Keratinocyte (primary cell): ENCODE data around the gene ADAMTSL3. TPM values are rescaled to one million over a fixed set of nuclear protein-coding genes. Genes with fewer than 3 reads are reported as not detected.

Source experiments
- DNase-seq: peaks from one replicate; pipeline ENCODE4 v3.0.0-alpha.2; 2011; ENCODE audit warnings: low read depth, missing footprints, low spot score
- FAIRE-seq: peaks from 2 replicates; lab custom pipeline; 2011; peaks lifted over from hg19 to GRCh38; lab: Jason Lieb, UNC
- H2AFZ ChIP-seq: 2 replicates; pipeline ENCODE4 v1.6.0; 2012; ENCODE audit warnings: low read length, control low read depth, inconsistent platforms; ENCODE audit not compliant: control insufficient read depth
- H3K27ac ChIP-seq: 2 replicates; pipeline ENCODE4 v1.5.1; 2011; ENCODE audit warnings: low read length; ENCODE audit not compliant: control insufficient read depth, insufficient read depth
- H3K27me3 ChIP-seq: 3 replicates; pipeline ENCODE4 v1.6.0; 2011; ENCODE audit warnings: low read length; ENCODE audit not compliant: control insufficient read depth, insufficient read depth; ENCODE audit errors: extremely low read depth
- H3K36me3 ChIP-seq, 2 experiments: 2 replicates in 1 of 2; 3 replicates in 1 of 2; pipeline ENCODE4 v1.5.1; 2011; ENCODE audit warnings: low read length in 2 of 2, mild to moderate bottlenecking in 1 of 2; ENCODE audit not compliant: control insufficient read depth in 2 of 2, insufficient read depth in 2 of 2; ENCODE audit errors: extremely low read depth in 1 of 2
- H3K4me1 ChIP-seq: 3 replicates; pipeline ENCODE4 v1.5.1; 2011; ENCODE audit warnings: low read length; ENCODE audit not compliant: control insufficient read depth, insufficient read depth; ENCODE audit errors: extremely low read depth
- H3K4me2 ChIP-seq: 3 replicates; pipeline ENCODE4 v1.6.0; 2011; ENCODE audit warnings: low read depth, low read length; ENCODE audit not compliant: control insufficient read depth, insufficient read depth; ENCODE audit errors: extremely low read depth
- H3K4me3 ChIP-seq, 3 experiments: fragments of 200-600 bp in 1 of 3; sonication (generic) in 1 of 3; 2 replicates in 2 of 3; 3 replicates in 1 of 3; pipeline ENCODE4 v1.5.1; 2011 to 2016; ENCODE audit warnings: low read length in 3 of 3, mild to moderate bottlenecking in 3 of 3, control low read depth in 2 of 3, inconsistent platforms in 1 of 3, low read depth in 1 of 3, mixed read lengths in 1 of 3, mixed run types in 1 of 3, moderate library complexity in 1 of 3; ENCODE audit not compliant: control insufficient read depth in 2 of 3, insufficient read depth in 2 of 3; ENCODE audit errors: extremely low read depth in 1 of 3
- H3K79me2 ChIP-seq: 2 replicates; pipeline ENCODE4 v1.6.0; 2012; ENCODE audit warnings: low read length; ENCODE audit not compliant: control insufficient read depth, insufficient read depth
- H3K9ac ChIP-seq: 3 replicates; pipeline ENCODE4 v1.6.0; 2011; ENCODE audit warnings: low read length; ENCODE audit not compliant: control insufficient read depth, insufficient read depth; ENCODE audit errors: extremely low read depth
- H3K9me1 ChIP-seq: 3 replicates; pipeline ENCODE4 v1.6.0; 2011; ENCODE audit warnings: low read length; ENCODE audit not compliant: control insufficient read depth, insufficient read depth; ENCODE audit errors: extremely low read depth
- H3K9me3 ChIP-seq: 2 replicates; pipeline ENCODE4 v1.5.1; 2012; ENCODE audit warnings: low read depth, low read length; ENCODE audit not compliant: control insufficient read depth
- H4K20me1 ChIP-seq: 3 replicates; pipeline ENCODE4 v1.6.0; 2011; ENCODE audit warnings: low read length; ENCODE audit not compliant: control insufficient read depth, insufficient read depth; ENCODE audit errors: extremely low read depth
- EZH2 ChIP-seq: IDR thresholded peaks from one replicate; pipeline ENCODE4 v1.6.1; 2012; ENCODE audit warnings: inconsistent platforms, mild to moderate bottlenecking, low read length, moderate library complexity
- dilution Hi-C: fragments of 300-500 bp; cut with MboI; formaldehyde crosslinking; loops from one replicate; pipeline ENCODE4 v1.7.0; 2020; ENCODE audit warnings: low sequenced_read_pairs; ENCODE audit not compliant: extremely low pct_ligation_motif_present
- polyA plus RNA-seq, 5 experiments: library from polyadenylated mRNA; depleted of rRNA in 3 of 5; stranded (reverse) in 3 of 5; stranded (forward) in 1 of 5; unstranded in 1 of 5; fragments of >200 nt; gene quantifications; 1 replicate in 1 of 5; 2 replicates in 3 of 5; 3 replicates in 1 of 5; pipeline versions ENCODE4 v1.2.1 to v1.2.3, GENCODE V29; 2011 to 2012; ENCODE audit warnings: missing spikeins in 2 of 5, low read depth in 1 of 5, low replicate concordance in 1 of 5
- TF ChIP-seq, protein P1 (sequence below), 3 experiments: IDR thresholded peaks in 1 of 3; conservative IDR thresholded peaks in 1 of 3; optimal IDR thresholded peaks in 1 of 3; 2 replicates in 2 of 3; 3 replicates in 1 of 3; pipeline versions ENCODE3 to v1.5.1; 2011; ENCODE audit warnings: low read length in 3 of 3, mild to moderate bottlenecking in 3 of 3, moderate library complexity in 2 of 3, control low read depth in 1 of 3, inconsistent platforms in 1 of 3; ENCODE audit not compliant: insufficient read depth in 2 of 3; ENCODE audit errors: extremely low read depth in 1 of 3

The ADAMTSL3 gene
- polyA plus RNA-seq, 1 donor (not counting 4 experiments of a cell fraction or from before 2014, with no cell fraction given), result 0.01 TPM

DNA sequence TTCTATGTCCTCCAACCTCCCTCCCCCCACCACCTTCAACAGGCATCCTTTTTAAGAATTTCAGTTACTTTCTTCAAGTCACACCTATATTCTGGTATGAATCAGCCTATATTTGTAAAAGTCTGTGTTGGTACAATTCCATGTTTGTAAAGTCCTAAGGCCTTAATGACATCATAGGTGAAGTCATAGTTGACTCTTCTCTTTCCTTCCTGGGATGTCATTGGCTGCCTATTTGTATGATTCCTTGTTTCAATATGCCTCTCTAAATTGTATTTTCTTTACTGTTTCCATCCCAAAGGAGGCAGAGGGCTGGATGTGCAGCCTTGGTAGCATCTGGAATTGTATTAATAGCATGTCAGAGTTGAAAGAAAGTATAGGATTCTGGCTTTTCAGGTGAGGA lies 56.5 kb downstream of the ADAMTSL3 start:
- Histone ChIP-seq H3K79me2 (no peaks in the 10 kb centered on the region), H4K20me1 (no peaks in the 10 kb centered on the region), H2AFZ (no peak overlapping the region), H3K27ac (no peak overlapping the region), H3K27me3 (peaks cover 3% of the 10 kb centered on the region), H3K4me3 (no peak overlapping the region), H3K9me1 (no peaks in the 10 kb centered on the region), H3K4me2 (no peak overlapping the region), H3K36me3 (no peaks in the 10 kb centered on the region), H3K4me1 (no peaks in the 10 kb centered on the region), H3K9me3 (no peaks in the 10 kb centered on the region), H3K9ac (no peak overlapping the region)
- dilution Hi-C loops, result no loop called here
- no peak for TF ChIP-seq EZH2
- TF ChIP-seq, protein P1, sequence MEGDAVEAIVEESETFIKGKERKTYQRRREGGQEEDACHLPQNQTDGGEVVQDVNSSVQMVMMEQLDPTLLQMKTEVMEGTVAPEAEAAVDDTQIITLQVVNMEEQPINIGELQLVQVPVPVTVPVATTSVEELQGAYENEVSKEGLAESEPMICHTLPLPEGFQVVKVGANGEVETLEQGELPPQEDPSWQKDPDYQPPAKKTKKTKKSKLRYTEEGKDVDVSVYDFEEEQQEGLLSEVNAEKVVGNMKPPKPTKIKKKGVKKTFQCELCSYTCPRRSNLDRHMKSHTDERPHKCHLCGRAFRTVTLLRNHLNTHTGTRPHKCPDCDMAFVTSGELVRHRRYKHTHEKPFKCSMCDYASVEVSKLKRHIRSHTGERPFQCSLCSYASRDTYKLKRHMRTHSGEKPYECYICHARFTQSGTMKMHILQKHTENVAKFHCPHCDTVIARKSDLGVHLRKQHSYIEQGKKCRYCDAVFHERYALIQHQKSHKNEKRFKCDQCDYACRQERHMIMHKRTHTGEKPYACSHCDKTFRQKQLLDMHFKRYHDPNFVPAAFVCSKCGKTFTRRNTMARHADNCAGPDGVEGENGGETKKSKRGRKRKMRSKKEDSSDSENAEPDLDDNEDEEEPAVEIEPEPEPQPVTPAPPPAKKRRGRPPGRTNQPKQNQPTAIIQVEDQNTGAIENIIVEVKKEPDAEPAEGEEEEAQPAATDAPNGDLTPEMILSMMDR (optimal IDR thresholded peaks at IDR 0.05 in 1 of 3, IDR thresholded peaks at IDR 0.05 in 1 of 3, conservative IDR thresholded peaks at IDR 0.05 in 1 of 3; ENCODE audit: extremely low read depth in 1 of 3, insufficient read depth in 2 of 3, low read length in 3 of 3), result no peak
- no peak for DNase-seq
- no peak for FAIRE-seq

GRCh38 chr15:83711236-83711635 lies 57.3 kb downstream of the ADAMTSL3 start:
- Histone ChIP-seq H3K9me1 (no peaks in the 10 kb centered on the region), H3K36me3 (no peaks in the 10 kb centered on the region), H3K4me2 (no peak overlapping the region), H4K20me1 (no peaks in the 10 kb centered on the region), H3K79me2 (no peaks in the 10 kb centered on the region), H3K4me1 (no peaks in the 10 kb centered on the region), H3K27ac (no peak overlapping the region), H3K9me3 (no peaks in the 10 kb centered on the region), H3K4me3 (no peak overlapping the region), H2AFZ (no peak overlapping the region), H3K9ac (no peak overlapping the region), H3K27me3 (peaks cover 3% of the 10 kb centered on the region)
- no peak for TF ChIP-seq EZH2
- TF ChIP-seq, protein P1 (optimal IDR thresholded peaks at IDR 0.05 in 1 of 3, IDR thresholded peaks at IDR 0.05 in 1 of 3, conservative IDR thresholded peaks at IDR 0.05 in 1 of 3; ENCODE audit: extremely low read depth in 1 of 3, insufficient read depth in 2 of 3, low read length in 3 of 3), result no peak
- DNase-seq, result no peak
- FAIRE-seq, result no peak
- dilution Hi-C loops, result no loop called here
